Measurements from ENCODE around the gene TMSB15A.
"Not testable (repeated sequence)": the region's sequence is repeated elsewhere in the genome, so short reads cannot be mapped to it uniquely, and the experiment has no call there.

- not testable (repeated sequence) for TF ChIP-seq POLR2AphosphoS5 (IDR thresholded peaks at IDR 0.05; ENCODE audit: low read depth, low read length); TAF1 (CRISPR knock-in tag; IDR thresholded peaks at IDR 0.05); EZH2 (conservative IDR thresholded peaks at IDR 0.05; ENCODE audit: low read depth, low read length); MLX (CRISPR knock-in tag; IDR thresholded peaks at IDR 0.05); MEIS1 (CRISPR knock-in tag; IDR thresholded peaks at IDR 0.05; ENCODE audit: borderline replicate concordance); CTCF (CRISPR knock-in tag; IDR thresholded peaks at IDR 0.05); GFI1 (CRISPR knock-in tag; IDR thresholded peaks at IDR 0.05; ENCODE audit: borderline replicate concordance); ZNF160 (CRISPR knock-in tag; IDR thresholded peaks at IDR 0.05); TCF7L2 (IDR thresholded peaks at IDR 0.05; ENCODE audit: low read depth, low read length); EP300 (IDR thresholded peaks at IDR 0.05; ENCODE audit: low read depth in 2 of 2, low read length in 2 of 2); EP300 (CRISPR knock-in tag; IDR thresholded peaks at IDR 0.05; ENCODE audit: borderline replicate concordance); ARNT2 (CRISPR knock-in tag; IDR thresholded peaks at IDR 0.05; ENCODE audit: low read depth); KDM4B (CRISPR knock-in tag; IDR thresholded peaks at IDR 0.05); GATAD2A (CRISPR knock-in tag; IDR thresholded peaks at IDR 0.05)
Measured at GRCh38 chrX:102471762-102472220, 44.7 kb downstream of the TMSB15A start, which contains the start of gene TCP11X2.
